GM10248 (cell line): ENCODE measurements around the gene FAM83F.
A peak's percentile ranks its signal among the peaks of the same experiment; 100 is the strongest.

Experiments
- CTCF ChIA-PET: fragments of 300-600 bp; sonication (Branson Sonifier 250); formaldehyde crosslinking; extraction: SDS; loops from one replicate; lab custom pipeline; 2021; ENCODE audit warnings: antibody characterized with exemption; lab: Yijun Ruan, JAX
- POLR2A ChIA-PET: fragments of 350-650 bp; sonication (Branson Sonifier 250); formaldehyde crosslinking; extraction: SDS; loops from one replicate; lab custom pipeline; 2020; ENCODE audit warnings: antibody characterized with exemption; lab: Yijun Ruan, JAX
- DNase-seq: peaks from one replicate; pipeline ENCODE4 v3.0.0; 2012; ENCODE audit errors: extremely low spot score
- TF ChIP-seq, protein P1 (sequence below): IDR thresholded peaks from 2 replicates; pipeline ENCODE4 v1.5.1; 2012; ENCODE audit warnings: mild to moderate bottlenecking, low read depth; ENCODE audit errors: extremely low read depth, missing control alignments, control extremely low read depth

The FAM83F gene

DNA sequence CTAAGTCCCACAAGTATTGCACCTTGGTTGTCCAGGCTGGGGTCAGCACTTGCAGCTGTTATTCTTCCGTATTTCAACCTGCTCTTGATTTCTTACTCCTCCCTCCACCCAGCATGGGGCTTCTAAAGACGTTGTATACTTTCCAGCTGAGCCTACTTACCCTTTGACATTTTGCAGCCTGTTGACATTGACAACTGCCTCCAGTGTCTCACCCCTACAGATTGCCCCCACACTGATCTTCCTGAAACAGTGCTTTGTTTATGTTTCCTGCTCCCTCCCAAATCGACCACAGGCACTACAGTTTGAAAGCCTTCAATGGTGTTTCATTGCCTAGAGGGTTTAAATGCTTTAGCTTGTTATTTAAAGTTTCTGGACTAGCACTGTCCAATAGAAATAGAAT, 56.6 kb downstream of the FAM83F start:
- DNase-seq, result no peak
- ChIA-PET POLR2A (no interaction called here), CTCF (interaction anchor here (1.1 to 1.3 kb wide), 2 partner anchors 297 to 517 kb away, joined by 3 to 7 read pairs; no protein-coding TSS in a partner anchor)
- TF ChIP-seq, protein P1, sequence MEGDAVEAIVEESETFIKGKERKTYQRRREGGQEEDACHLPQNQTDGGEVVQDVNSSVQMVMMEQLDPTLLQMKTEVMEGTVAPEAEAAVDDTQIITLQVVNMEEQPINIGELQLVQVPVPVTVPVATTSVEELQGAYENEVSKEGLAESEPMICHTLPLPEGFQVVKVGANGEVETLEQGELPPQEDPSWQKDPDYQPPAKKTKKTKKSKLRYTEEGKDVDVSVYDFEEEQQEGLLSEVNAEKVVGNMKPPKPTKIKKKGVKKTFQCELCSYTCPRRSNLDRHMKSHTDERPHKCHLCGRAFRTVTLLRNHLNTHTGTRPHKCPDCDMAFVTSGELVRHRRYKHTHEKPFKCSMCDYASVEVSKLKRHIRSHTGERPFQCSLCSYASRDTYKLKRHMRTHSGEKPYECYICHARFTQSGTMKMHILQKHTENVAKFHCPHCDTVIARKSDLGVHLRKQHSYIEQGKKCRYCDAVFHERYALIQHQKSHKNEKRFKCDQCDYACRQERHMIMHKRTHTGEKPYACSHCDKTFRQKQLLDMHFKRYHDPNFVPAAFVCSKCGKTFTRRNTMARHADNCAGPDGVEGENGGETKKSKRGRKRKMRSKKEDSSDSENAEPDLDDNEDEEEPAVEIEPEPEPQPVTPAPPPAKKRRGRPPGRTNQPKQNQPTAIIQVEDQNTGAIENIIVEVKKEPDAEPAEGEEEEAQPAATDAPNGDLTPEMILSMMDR, result no peak

DNA sequence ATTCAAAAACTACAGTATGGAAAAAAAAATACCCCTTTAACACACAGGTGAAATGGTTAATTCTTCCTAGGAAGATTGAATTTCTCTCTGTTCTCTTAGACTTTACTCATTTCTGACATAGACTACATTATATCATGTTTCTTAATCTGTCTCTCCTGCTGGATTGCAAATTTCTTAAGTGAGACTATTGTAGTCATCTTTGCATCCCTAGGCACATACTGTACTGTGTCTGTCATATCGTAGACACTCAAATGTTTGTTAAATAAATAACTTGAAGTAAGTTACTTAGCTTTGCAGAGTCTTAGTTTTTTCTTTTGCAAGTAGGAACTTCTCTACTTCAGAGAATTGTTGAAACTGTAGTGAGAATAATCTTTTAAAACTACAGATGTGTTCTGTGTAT, 58.7 kb downstream of the FAM83F start:
- POLR2A ChIA-PET, result interaction anchor here (0.7 kb wide), 1 partner anchor 12 kb away, joined by 4 read pairs; no protein-coding TSS in a partner anchor
- CTCF ChIA-PET, result interaction anchor here (1.4 to 1.7 kb wide), 2 partner anchors 18 to 295 kb away, joined by 6 to 7 read pairs; no protein-coding TSS in a partner anchor
- TF ChIP-seq, protein P1, result no peak
- no peak for DNase-seq

DNA sequence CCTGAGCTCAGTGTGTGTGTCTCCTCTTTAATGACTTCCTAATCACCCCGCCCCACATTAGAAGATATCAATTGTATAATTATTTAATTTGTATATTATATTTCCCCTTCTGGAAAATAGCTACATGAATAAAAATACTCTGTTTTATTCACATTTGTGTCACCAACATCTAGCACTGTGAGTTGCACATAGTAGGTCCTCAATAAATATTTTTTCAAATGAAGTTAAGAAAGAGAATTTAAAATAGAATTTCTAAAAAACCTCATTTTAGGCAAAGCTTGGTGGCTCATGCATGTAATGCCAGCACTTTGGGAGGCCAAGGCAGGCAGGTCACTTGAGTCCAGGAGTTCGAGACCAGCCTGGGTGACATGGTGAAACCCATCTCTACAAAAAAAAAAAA, 59.7 kb downstream of the FAM83F start:
- TF ChIP-seq, protein P1, result no peak
- DNase-seq, result no peak
- ChIA-PET CTCF (interaction anchor here (0.8 to 2.3 kb wide), 7 partner anchors 11 to 520 kb away, joined by 3 to 7 read pairs (median 5); no protein-coding TSS in a partner anchor), POLR2A (interaction anchor here (0.8 kb wide), 1 partner anchor 10 kb away, joined by 4 read pairs; no protein-coding TSS in a partner anchor)

DNA sequence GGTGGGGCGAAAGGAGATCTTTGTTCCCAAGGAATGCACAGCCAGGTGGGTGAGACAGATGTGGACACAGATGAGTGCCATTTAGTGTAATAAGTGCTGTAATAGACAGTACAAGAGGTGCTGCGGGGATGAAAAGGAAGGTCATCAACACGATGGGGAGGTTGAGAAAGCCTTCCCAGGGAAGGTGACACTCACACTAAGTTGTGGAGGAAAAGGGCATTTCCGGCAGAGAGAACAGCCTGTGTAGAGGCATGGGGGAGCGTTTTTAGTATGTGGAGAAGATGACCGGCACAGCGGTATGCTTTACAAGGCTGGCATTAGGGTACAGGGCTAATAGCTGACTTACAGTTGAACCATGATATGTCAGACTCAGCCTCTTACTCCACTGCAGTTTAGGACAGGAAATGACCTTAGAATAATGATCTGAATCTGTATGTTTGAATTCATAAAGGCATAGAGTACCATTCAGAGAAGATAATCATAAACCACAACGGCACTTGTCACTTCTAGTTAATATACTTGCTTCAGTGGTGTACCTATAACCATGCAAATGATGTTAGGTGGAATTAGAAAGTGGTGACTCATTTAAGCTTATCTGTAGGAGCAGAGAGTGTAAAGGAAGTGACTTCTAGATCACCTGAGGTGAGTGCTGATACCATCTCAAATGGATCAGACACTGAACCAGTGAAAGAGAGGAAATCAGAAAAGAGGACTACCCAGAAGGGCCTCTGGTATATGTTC, 60.6 kb downstream of the FAM83F start:
- DNase-seq, result peak; percentile 38
- ChIA-PET CTCF (interaction anchor here (0.8 to 2.7 kb wide), 8 partner anchors 11 to 521 kb away, joined by 3 to 9 read pairs (median 4); no protein-coding TSS in a partner anchor), POLR2A (interaction anchor here (1.2 kb wide), 1 partner anchor 11 kb away, joined by 5 read pairs; no protein-coding TSS in a partner anchor)
- TF ChIP-seq, protein P1, result no peak

DNA sequence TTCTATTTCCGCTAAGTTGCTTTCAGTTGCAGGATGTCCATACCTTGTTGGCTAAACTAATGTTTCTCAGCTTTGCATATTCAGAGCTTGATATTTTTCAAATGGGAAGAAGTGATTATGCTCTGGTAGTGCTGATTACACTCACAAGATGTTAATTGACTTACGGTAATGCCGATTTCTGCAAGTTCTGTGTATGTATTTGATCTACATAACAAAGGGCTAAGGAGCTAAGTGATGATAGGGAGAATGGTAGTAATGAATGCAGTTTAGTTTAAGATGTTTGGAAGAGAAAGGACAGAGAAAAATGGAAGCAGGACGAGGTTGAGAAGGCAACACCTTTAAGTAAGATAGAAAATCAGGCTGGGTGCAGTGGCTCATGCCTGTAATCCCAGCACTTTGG, 61.4 kb downstream of the FAM83F start:
- TF ChIP-seq, protein P1, result no peak
- POLR2A ChIA-PET, result interaction anchor here (1.2 kb wide), 1 partner anchor 12 kb away, joined by 5 read pairs; no protein-coding TSS in a partner anchor
- CTCF ChIA-PET, result interaction anchor here (1.0 to 2.7 kb wide), 6 partner anchors 12 to 521 kb away, joined by 3 to 9 read pairs (median 3); no protein-coding TSS in a partner anchor
- no peak for DNase-seq

DNA sequence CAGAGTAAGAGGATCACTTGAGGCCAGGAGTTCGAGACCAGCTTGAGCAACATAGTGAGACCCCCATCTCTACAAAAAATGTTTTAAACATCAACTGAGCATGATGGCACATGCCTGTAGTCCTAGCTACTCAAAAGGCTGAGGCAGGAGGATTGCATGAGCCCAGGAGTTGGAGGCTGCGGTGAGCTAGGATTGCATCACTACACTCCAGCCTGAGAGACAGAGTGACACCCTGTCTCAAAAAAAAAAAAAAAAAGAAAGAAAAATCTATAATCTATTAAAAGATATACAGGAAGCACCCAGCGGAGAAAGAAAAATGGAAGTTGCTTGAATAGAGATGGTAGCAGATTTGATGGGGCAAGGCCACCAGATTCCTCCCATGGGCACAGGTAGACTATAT, 61.8 kb downstream of the FAM83F start:
- ChIA-PET POLR2A (interaction anchor here (0.7 kb wide), 1 partner anchor 1292 kb away, joined by 5 read pairs; no protein-coding TSS in a partner anchor), CTCF (interaction anchor here (1.0 to 2.7 kb wide), 5 partner anchors 12 to 292 kb away, joined by 3 to 9 read pairs (median 3); no protein-coding TSS in a partner anchor)
- DNase-seq, result no peak
- TF ChIP-seq, protein P1, result no peak
